Fibroblast of lung (primary cell): ENCODE data around the gene NT5DC3. TPM values are rescaled to one million over a fixed set of nuclear protein-coding genes. Genes with fewer than 3 reads are reported as not detected.

ENCODE experiments used
- DNase-seq, 2 donors: peaks; one replicate each; pipeline versions ENCODE4 v3.0.0 to v3.0.0-alpha.2; 2010; ENCODE audit warnings: low read depth in 2 of 2
- H2AFZ ChIP-seq: 2 replicates; pipeline ENCODE4 v1.5.1; 2012; ENCODE audit warnings: low read length, control low read depth, inconsistent platforms
- H3K27ac ChIP-seq: 2 replicates; pipeline ENCODE4 v1.5.1; 2011; ENCODE audit warnings: low read length, control low read depth; ENCODE audit not compliant: insufficient read depth
- H3K27me3 ChIP-seq: 2 replicates; pipeline ENCODE4 v1.5.1; 2011; ENCODE audit warnings: mild to moderate bottlenecking, low read length; ENCODE audit not compliant: control insufficient read depth, insufficient read depth
- H3K36me3 ChIP-seq: 2 replicates; pipeline ENCODE4 v1.5.1; 2011; ENCODE audit warnings: low read length; ENCODE audit not compliant: control insufficient read depth, insufficient read depth
- H3K4me1 ChIP-seq: 2 replicates; pipeline ENCODE4 v1.5.1; 2011; ENCODE audit warnings: low read length; ENCODE audit not compliant: control insufficient read depth, insufficient read depth; ENCODE audit errors: extremely low read depth
- H3K4me2 ChIP-seq: 2 replicates; pipeline ENCODE4 v1.5.1; 2011; ENCODE audit warnings: low read length, control low read depth; ENCODE audit not compliant: insufficient read depth; ENCODE audit errors: extremely low read depth
- H3K4me3 ChIP-seq, 4 experiments: fragments of 200-600 bp in 1 of 4; sonication (generic) in 1 of 4; replicated peaks in 1 of 4; 2 replicates each; pipeline ENCODE4 v1.5.1; 2011 to 2016; ENCODE audit warnings: low read length in 4 of 4, low read depth in 3 of 4, mild to moderate bottlenecking in 3 of 4, control low read depth in 2 of 4, inconsistent platforms in 1 of 4, mixed read lengths in 1 of 4; ENCODE audit not compliant: insufficient read depth in 1 of 4; ENCODE audit errors: control extremely low read depth in 1 of 4
- H3K79me2 ChIP-seq: 2 replicates; pipeline ENCODE4 v1.5.1; 2012; ENCODE audit warnings: mild to moderate bottlenecking, low read length, inconsistent platforms; ENCODE audit not compliant: control insufficient read depth, insufficient read depth
- H3K9ac ChIP-seq: 2 replicates; pipeline ENCODE4 v1.5.1; 2011; ENCODE audit warnings: mild to moderate bottlenecking, low read length, control low read depth; ENCODE audit not compliant: insufficient read depth
- H3K9me3 ChIP-seq: 2 replicates; pipeline ENCODE4 v1.5.1; 2012; ENCODE audit warnings: low read depth, low read length; ENCODE audit not compliant: control insufficient read depth, insufficient read depth
- H4K20me1 ChIP-seq: 2 replicates; pipeline ENCODE4 v1.5.1; 2011; ENCODE audit warnings: low read length; ENCODE audit not compliant: control insufficient read depth, insufficient read depth; ENCODE audit errors: extremely low read depth
- EZH2 ChIP-seq: IDR thresholded peaks from 2 replicates; pipeline ENCODE4 v1.5.1; 2012; ENCODE audit warnings: low read length, control low read depth, mild to moderate bottlenecking; ENCODE audit errors: missing control alignments
- polyA plus RNA-seq, 2 donors: library from polyadenylated mRNA; depleted of rRNA in 1 of 2; stranded (reverse) in 1 of 2; unstranded in 1 of 2; fragments of >200 nt; gene quantifications; 2 replicates each; pipeline ENCODE4 v1.2.1, GENCODE V29; 2011 to 2012; ENCODE audit warnings: missing spikeins in 1 of 2
- total RNA-seq: library from RNA; depleted of rRNA; stranded (reverse); fragments of >200 nt; gene quantifications from 2 replicates; pipeline ENCODE4 v1.2.1, GENCODE V29; 2014
- TF ChIP-seq, protein P1 (sequence below), 2 donors: IDR thresholded peaks in 1 of 2; conservative IDR thresholded peaks in 1 of 2; 1 replicate in 1 of 2; 2 replicates in 1 of 2; pipeline ENCODE4 v1.5.1; 2011 to 2012; ENCODE audit warnings: low read length in 2 of 2, control low read depth in 1 of 2, inconsistent platforms in 1 of 2, low read depth in 1 of 2, mild to moderate bottlenecking in 1 of 2

Gene NT5DC3
- total and polyA plus RNA-seq, 2 donors (not counting 1 experiment from before 2014, with no cell fraction given) = 4.1 to 10.4 TPM

- no peak for DNase-seq
- TF ChIP-seq, protein P1, sequence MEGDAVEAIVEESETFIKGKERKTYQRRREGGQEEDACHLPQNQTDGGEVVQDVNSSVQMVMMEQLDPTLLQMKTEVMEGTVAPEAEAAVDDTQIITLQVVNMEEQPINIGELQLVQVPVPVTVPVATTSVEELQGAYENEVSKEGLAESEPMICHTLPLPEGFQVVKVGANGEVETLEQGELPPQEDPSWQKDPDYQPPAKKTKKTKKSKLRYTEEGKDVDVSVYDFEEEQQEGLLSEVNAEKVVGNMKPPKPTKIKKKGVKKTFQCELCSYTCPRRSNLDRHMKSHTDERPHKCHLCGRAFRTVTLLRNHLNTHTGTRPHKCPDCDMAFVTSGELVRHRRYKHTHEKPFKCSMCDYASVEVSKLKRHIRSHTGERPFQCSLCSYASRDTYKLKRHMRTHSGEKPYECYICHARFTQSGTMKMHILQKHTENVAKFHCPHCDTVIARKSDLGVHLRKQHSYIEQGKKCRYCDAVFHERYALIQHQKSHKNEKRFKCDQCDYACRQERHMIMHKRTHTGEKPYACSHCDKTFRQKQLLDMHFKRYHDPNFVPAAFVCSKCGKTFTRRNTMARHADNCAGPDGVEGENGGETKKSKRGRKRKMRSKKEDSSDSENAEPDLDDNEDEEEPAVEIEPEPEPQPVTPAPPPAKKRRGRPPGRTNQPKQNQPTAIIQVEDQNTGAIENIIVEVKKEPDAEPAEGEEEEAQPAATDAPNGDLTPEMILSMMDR (conservative IDR thresholded peaks at IDR 0.05 in 1 of 2, IDR thresholded peaks at IDR 0.05 in 1 of 2; ENCODE audit: low read depth in 1 of 2, low read length in 2 of 2) = no peak
- TF ChIP-seq EZH2 = no peak
- Histone ChIP-seq H2AFZ (no peak overlapping the region), H3K4me1 (peaks cover 14% of the 10 kb centered on the region), H3K9ac (no peak overlapping the region), H3K4me3 (no peak overlapping the region), H3K27me3 (no peaks in the 10 kb centered on the region), H3K36me3 (peaks cover 2% of the 10 kb centered on the region), H3K4me2 (no peak overlapping the region), H4K20me1 (no peaks in the 10 kb centered on the region), H3K27ac (no peak overlapping the region), H3K79me2 (no peaks in the 10 kb centered on the region), H3K9me3 (no peaks in the 10 kb centered on the region)
Observed at GRCh38 chr12:103799504-103799856, 41.6 kb downstream of the NT5DC3 start.

GRCh38 chr12:103798586-103798985, 42.4 kb downstream of the NT5DC3 start:
- H3K4me3 ChIP-seq = no peak overlapping the region
- no peaks in the 10 kb centered on the region for H4K20me1 ChIP-seq
- H3K4me1 ChIP-seq = peaks cover 12% of the 10 kb centered on the region
- H3K36me3 ChIP-seq = peaks cover 2% of the 10 kb centered on the region
- H3K27me3 ChIP-seq = no peaks in the 10 kb centered on the region
- H3K27ac ChIP-seq = no peak overlapping the region
- no peak overlapping the region for H3K4me2 ChIP-seq
- no peak overlapping the region for H2AFZ ChIP-seq
- DNase-seq = no peak
- H3K9ac ChIP-seq = no peak overlapping the region
- no peaks in the 10 kb centered on the region for H3K79me2 ChIP-seq
- TF ChIP-seq, protein P1 (conservative IDR thresholded peaks at IDR 0.05 in 1 of 2, IDR thresholded peaks at IDR 0.05 in 1 of 2; ENCODE audit: low read depth in 1 of 2, low read length in 2 of 2) = no peak
- TF ChIP-seq EZH2 = no peak
- H3K9me3 ChIP-seq = no peaks in the 10 kb centered on the region

- Histone ChIP-seq H3K79me2 (no peaks in the 10 kb centered on the region), H3K4me2 (no peak overlapping the region), H3K9ac (no peak overlapping the region), H3K27me3 (no peaks in the 10 kb centered on the region), H3K27ac (no peak overlapping the region), H2AFZ (no peak overlapping the region), H3K9me3 (no peaks in the 10 kb centered on the region), H3K36me3 (peaks cover 6% of the 10 kb centered on the region), H4K20me1 (no peaks in the 10 kb centered on the region), H3K4me3 (no peak overlapping the region), H3K4me1 (peaks cover under 1% of the 10 kb centered on the region)
- no peak for DNase-seq
- TF ChIP-seq, protein P1 (conservative IDR thresholded peaks at IDR 0.05 in 1 of 2, IDR thresholded peaks at IDR 0.05 in 1 of 2; ENCODE audit: low read depth in 1 of 2, low read length in 2 of 2) = no peak
- no peak for TF ChIP-seq EZH2
Observed at GRCh38 chr12:103794309-103795213, 46.5 kb downstream of the NT5DC3 start.
